Retinal pigment epithelial cell (primary cell): Measurements from ENCODE around the gene SRC.
A peak's percentile ranks its signal among the peaks of the same experiment; 100 is the strongest.

ENCODE experiments used
- DNase-seq: peaks from one replicate; pipeline ENCODE4 v3.0.0-alpha.2; 2010; ENCODE audit warnings: low read depth
- H3K4me3 ChIP-seq: 2 replicates; pipeline ENCODE4 v1.5.1; 2011; ENCODE audit warnings: mild to moderate bottlenecking, low read length, control low read depth, moderate library complexity
- TF ChIP-seq, protein P1 (sequence below): conservative IDR thresholded peaks from 2 replicates; pipeline ENCODE4 v1.5.1; 2011; ENCODE audit warnings: low read depth, low read length, control low read depth, inconsistent platforms

Gene SRC

DNA sequence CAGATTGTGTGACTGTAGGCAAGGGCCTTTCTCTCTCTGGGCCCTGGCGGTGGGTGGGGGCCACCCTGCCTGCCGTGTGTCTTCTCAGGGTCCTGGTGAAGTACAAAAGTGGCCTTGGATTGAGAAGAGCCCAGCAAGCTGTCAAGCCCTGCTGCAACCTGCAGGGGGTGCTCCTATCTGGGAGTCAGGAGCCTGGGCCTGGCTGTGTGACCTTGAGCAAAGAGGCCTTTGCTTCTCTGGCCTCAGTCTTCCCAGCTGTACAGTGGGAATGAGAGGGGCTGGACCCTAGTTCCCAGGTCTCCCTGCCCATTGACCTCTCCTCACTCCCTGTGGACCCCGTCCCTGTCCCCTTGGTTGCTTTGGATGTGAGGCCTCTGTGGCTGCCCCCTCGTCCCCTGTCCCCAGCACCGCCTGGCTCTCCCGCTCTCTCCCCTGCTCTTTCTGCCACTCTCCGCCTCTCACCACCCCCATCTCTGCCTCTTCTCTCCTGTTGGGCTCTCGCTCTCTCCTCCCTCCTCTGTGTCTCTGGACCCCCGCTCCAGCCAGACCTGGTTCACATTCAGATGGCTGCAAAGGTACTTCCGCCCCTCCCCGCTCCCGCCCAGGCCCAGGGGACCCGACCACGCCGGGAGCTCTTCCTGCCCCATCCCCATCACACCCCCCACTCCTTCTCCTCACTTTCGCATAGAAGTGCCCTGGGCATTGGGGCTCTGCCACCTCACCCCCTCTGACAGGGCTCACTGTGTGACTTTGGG is 46.7 kb downstream of the SRC start:
- no peak for DNase-seq
- no peak overlapping the region for H3K4me3 ChIP-seq
- TF ChIP-seq, protein P1, sequence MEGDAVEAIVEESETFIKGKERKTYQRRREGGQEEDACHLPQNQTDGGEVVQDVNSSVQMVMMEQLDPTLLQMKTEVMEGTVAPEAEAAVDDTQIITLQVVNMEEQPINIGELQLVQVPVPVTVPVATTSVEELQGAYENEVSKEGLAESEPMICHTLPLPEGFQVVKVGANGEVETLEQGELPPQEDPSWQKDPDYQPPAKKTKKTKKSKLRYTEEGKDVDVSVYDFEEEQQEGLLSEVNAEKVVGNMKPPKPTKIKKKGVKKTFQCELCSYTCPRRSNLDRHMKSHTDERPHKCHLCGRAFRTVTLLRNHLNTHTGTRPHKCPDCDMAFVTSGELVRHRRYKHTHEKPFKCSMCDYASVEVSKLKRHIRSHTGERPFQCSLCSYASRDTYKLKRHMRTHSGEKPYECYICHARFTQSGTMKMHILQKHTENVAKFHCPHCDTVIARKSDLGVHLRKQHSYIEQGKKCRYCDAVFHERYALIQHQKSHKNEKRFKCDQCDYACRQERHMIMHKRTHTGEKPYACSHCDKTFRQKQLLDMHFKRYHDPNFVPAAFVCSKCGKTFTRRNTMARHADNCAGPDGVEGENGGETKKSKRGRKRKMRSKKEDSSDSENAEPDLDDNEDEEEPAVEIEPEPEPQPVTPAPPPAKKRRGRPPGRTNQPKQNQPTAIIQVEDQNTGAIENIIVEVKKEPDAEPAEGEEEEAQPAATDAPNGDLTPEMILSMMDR: peak; percentile 44

DNA sequence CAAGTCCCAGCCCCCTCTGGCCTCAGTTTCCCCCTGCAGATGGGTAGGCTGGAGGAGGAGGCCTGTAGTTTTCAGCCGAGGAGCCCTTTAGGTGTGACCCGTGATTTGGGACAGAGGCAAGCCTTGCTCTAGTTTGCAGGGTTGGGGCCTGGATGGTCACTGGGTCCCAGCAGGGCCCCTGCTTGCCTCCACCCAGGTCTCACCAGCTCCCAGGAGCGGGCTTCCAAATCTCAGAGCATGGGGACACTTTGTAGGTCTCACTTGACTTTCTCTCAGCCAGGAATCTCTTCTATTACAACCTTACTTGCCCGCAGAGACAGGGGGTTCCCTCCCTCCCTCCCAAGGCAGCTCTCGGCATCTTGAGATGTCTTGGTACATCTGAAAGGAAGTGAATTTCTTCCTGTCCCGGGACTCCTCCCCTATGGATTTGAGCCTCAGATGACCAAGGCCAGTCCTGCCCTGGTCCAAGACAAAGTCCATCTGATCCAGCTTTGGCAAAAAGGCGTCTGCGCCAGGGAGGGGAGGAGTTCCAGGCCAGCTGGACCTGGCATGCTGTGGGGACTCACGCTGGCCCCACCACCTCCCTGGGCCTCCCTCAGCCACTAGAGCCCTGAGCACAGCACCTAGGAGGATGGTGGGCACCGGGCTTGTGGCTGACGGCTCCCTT is 47.4 kb downstream of the SRC start:
- TF ChIP-seq, protein P1: no peak
- H3K4me3 ChIP-seq: no peak overlapping the region
- DNase-seq: no peak

DNA sequence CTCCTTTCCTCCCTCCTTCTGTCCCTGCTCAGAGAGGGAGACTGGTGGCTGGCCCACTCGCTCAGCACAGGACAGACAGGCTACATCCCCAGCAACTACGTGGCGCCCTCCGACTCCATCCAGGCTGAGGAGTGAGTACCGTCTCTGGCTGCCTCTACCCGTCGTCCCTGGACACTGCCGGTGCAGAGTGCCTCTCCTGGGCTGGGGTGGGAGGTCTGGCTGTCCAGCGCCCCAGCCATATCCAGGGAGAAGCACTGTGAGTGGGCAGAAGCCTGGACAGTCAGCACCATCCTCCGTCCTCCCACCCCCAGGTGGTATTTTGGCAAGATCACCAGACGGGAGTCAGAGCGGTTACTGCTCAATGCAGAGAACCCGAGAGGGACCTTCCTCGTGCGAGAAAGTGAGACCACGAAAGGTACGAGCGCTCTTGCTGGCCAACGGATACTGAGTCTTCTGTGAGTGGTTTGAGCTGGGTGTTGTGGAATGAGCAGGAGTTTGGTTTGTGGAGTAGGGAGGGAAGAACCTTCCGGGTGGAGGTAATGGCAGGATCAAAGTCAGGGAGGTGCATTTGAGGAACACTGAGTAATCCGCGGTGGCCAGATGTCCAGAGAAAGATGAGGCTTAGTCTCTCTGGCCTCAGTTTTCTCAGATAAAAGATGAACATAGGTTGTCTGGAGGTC is 48.1 kb downstream of the SRC start:
- no peak for DNase-seq
- TF ChIP-seq, protein P1: no peak
- H3K4me3 ChIP-seq: no peak overlapping the region

DNA sequence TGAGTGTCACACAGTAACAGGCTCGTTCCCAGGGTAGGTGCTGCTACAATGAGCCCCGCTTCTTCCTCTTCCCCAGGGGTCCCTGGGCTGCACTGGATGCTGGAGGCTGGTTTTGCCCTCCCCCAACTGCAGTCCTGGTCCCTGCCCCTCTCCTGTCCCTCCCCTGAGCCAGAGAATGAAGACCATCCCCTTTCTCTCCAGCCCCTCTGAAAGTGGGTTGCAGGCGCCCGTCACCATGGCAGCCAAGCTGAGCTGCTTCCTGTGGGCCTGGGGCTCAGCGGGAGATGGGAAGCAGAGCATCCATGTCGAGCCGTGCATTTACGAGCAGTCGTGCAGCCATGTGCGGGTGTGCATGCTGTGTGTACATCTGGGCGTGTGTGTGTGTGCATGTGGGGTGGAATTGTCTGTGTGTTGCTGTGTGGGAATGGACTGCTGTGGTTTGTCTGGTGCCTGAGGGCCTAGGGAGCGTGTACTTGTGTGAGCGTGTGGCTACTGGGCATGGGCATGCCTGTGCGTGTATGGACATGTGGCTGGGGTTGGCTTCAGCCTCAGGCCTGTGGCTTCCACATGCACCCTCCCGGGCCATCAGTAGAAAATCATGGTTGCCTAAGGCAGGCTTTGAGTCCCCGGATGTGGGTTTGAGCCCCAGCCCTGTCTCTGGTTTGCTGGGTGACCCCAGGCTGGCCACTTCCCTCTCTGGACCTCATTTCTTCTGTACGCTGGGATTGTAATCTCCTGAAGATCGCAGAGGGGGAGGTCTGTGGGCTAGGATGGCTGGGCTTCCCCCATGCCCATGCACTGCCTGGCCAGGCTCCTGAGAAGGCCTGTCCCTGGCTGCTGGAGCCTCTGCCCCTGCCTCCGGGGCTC is 48.8 kb downstream of the SRC start:
- TF ChIP-seq, protein P1: no peak
- DNase-seq: no peak
- H3K4me3 ChIP-seq: no peak overlapping the region

DNA sequence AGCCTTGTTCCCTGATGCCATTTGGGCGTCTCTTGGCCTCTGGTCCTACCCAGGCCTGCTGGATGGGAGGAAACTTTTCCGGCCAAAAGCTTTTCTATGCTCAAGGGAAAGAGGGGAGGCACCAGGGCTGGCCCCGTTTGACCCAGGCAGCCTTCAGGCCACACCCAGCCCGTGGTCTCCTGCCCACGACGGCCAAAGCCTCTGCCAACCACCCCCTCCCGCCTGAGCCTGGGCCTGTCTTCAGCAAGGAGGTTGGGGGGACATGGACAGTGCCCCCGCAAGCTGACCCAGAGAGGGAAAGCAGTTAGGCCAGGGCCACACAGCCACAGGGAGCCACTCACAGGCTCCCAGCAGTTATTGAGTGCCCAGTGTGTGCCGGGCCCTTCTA is 49.5 kb downstream of the SRC start:
- no peak overlapping the region for H3K4me3 ChIP-seq
- DNase-seq: no peak
- TF ChIP-seq, protein P1: no peak

DNA sequence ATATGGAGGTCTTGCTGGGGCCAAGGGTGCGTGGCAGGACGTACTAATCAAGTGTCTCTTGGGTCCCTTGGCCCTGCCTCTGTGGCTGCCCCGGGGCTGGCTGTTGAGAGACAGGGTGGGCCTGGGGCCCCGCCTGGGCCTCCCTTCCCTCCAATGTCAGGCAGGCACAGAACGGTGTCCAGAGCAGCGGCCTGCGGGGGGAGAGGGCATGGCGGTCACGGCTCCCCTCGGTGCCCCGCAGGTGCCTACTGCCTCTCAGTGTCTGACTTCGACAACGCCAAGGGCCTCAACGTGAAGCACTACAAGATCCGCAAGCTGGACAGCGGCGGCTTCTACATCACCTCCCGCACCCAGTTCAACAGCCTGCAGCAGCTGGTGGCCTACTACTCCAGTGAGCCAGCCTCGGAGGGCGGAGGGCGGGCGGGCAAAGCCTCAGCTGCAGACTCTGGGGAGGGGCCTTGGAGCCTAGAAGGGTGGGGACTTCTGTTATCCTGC is 50.0 kb downstream of the SRC start:
- TF ChIP-seq, protein P1: no peak
- DNase-seq: no peak
- no peak overlapping the region for H3K4me3 ChIP-seq
